Fibroblast of lung (primary cell): Measurements from ENCODE around the gene RAB37. TPM values are rescaled to one million over a fixed set of nuclear protein-coding genes. Genes with fewer than 3 reads are reported as not detected.

Source experiments
- DNase-seq, 2 donors: peaks; one replicate each; pipeline versions ENCODE4 v3.0.0 to v3.0.0-alpha.2; 2010; ENCODE audit warnings: low read depth in 2 of 2
- H2AFZ ChIP-seq: 2 replicates; pipeline ENCODE4 v1.5.1; 2012; ENCODE audit warnings: low read length, control low read depth, inconsistent platforms
- H3K27ac ChIP-seq: 2 replicates; pipeline ENCODE4 v1.5.1; 2011; ENCODE audit warnings: low read length, control low read depth; ENCODE audit not compliant: insufficient read depth
- H3K27me3 ChIP-seq: 2 replicates; pipeline ENCODE4 v1.5.1; 2011; ENCODE audit warnings: mild to moderate bottlenecking, low read length; ENCODE audit not compliant: control insufficient read depth, insufficient read depth
- H3K36me3 ChIP-seq: 2 replicates; pipeline ENCODE4 v1.5.1; 2011; ENCODE audit warnings: low read length; ENCODE audit not compliant: control insufficient read depth, insufficient read depth
- H3K4me1 ChIP-seq: 2 replicates; pipeline ENCODE4 v1.5.1; 2011; ENCODE audit warnings: low read length; ENCODE audit not compliant: control insufficient read depth, insufficient read depth; ENCODE audit errors: extremely low read depth
- H3K4me2 ChIP-seq: 2 replicates; pipeline ENCODE4 v1.5.1; 2011; ENCODE audit warnings: low read length, control low read depth; ENCODE audit not compliant: insufficient read depth; ENCODE audit errors: extremely low read depth
- H3K4me3 ChIP-seq, 4 experiments: fragments of 200-600 bp in 1 of 4; sonication (generic) in 1 of 4; replicated peaks in 1 of 4; 2 replicates each; pipeline ENCODE4 v1.5.1; 2011 to 2016; ENCODE audit warnings: low read length in 4 of 4, low read depth in 3 of 4, mild to moderate bottlenecking in 3 of 4, control low read depth in 2 of 4, inconsistent platforms in 1 of 4, mixed read lengths in 1 of 4; ENCODE audit not compliant: insufficient read depth in 1 of 4; ENCODE audit errors: control extremely low read depth in 1 of 4
- H3K79me2 ChIP-seq: 2 replicates; pipeline ENCODE4 v1.5.1; 2012; ENCODE audit warnings: mild to moderate bottlenecking, low read length, inconsistent platforms; ENCODE audit not compliant: control insufficient read depth, insufficient read depth
- H3K9ac ChIP-seq: 2 replicates; pipeline ENCODE4 v1.5.1; 2011; ENCODE audit warnings: mild to moderate bottlenecking, low read length, control low read depth; ENCODE audit not compliant: insufficient read depth
- H3K9me3 ChIP-seq: 2 replicates; pipeline ENCODE4 v1.5.1; 2012; ENCODE audit warnings: low read depth, low read length; ENCODE audit not compliant: control insufficient read depth, insufficient read depth
- H4K20me1 ChIP-seq: 2 replicates; pipeline ENCODE4 v1.5.1; 2011; ENCODE audit warnings: low read length; ENCODE audit not compliant: control insufficient read depth, insufficient read depth; ENCODE audit errors: extremely low read depth
- CTCF ChIP-seq, 2 donors: IDR thresholded peaks in 1 of 2; conservative IDR thresholded peaks in 1 of 2; 1 replicate in 1 of 2; 2 replicates in 1 of 2; pipeline ENCODE4 v1.5.1; 2011 to 2012; ENCODE audit warnings: low read length in 2 of 2, control low read depth in 1 of 2, inconsistent platforms in 1 of 2, low read depth in 1 of 2, mild to moderate bottlenecking in 1 of 2
- EZH2 ChIP-seq: IDR thresholded peaks from 2 replicates; pipeline ENCODE4 v1.5.1; 2012; ENCODE audit warnings: low read length, control low read depth, mild to moderate bottlenecking; ENCODE audit errors: missing control alignments
- polyA plus RNA-seq, 2 donors: library from polyadenylated mRNA; depleted of rRNA in 1 of 2; stranded (reverse) in 1 of 2; unstranded in 1 of 2; fragments of >200 nt; gene quantifications; 2 replicates each; pipeline ENCODE4 v1.2.1, GENCODE V29; 2011 to 2012; ENCODE audit warnings: missing spikeins in 1 of 2
- total RNA-seq: library from RNA; depleted of rRNA; stranded (reverse); fragments of >200 nt; gene quantifications from 2 replicates; pipeline ENCODE4 v1.2.1, GENCODE V29; 2014

The RAB37 gene
- total and polyA plus RNA-seq, 2 donors (not counting 1 experiment from before 2014, with no cell fraction given), result 0.65 to 0.66 TPM

DNA sequence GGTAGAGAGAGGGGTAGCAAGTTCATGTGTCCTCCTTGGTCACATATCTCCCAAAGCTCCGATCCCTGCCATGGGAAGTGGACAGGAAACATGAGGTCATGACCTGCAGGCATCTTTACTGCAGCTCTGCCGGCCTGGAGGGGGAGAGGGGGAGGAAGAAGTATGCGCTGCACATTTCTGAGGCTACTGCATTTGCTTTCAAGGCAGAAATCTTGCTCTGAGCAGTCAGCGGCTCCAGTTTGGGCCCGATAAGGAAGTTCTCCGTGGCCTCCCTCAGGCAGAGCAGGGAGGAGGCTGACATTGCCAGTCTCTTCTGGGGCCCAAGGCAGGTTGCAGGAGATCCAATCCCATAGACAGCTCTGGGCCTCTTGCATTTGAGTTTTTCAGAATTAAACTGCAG lies 9.9 kb downstream of the RAB37 start:
- H3K4me2 ChIP-seq, result no peak overlapping the region
- peaks cover 3% of the 10 kb centered on the region for H3K79me2 ChIP-seq
- no peak overlapping the region for H3K27ac ChIP-seq
- H3K4me3 ChIP-seq, result no peak overlapping the region
- no peak overlapping the region for H2AFZ ChIP-seq
- no peaks in the 10 kb centered on the region for H3K36me3 ChIP-seq
- H3K9me3 ChIP-seq, result no peaks in the 10 kb centered on the region
- no peak for TF ChIP-seq CTCF (conservative IDR thresholded peaks at IDR 0.05 in 1 of 2, IDR thresholded peaks at IDR 0.05 in 1 of 2; ENCODE audit: low read depth in 1 of 2, low read length in 2 of 2)
- TF ChIP-seq EZH2, result no peak
- H4K20me1 ChIP-seq, result no peaks in the 10 kb centered on the region
- H3K9ac ChIP-seq, result no peak overlapping the region
- peaks cover 9% of the 10 kb centered on the region for H3K4me1 ChIP-seq
- DNase-seq, result no peak
- H3K27me3 ChIP-seq, result no peaks in the 10 kb centered on the region

GRCh38 chr17:74748279-74748528 lies 11.1 kb downstream of the RAB37 start:
- Histone ChIP-seq H3K9ac (peak overlapping the region; percentile 20), H3K4me1 (peaks cover 9% of the 10 kb centered on the region), H2AFZ (no peak overlapping the region), H3K36me3 (no peaks in the 10 kb centered on the region), H3K27ac (peak overlapping the region; percentile 5), H3K9me3 (no peaks in the 10 kb centered on the region), H3K4me2 (peak overlapping the region; percentile 55), H3K27me3 (no peaks in the 10 kb centered on the region), H4K20me1 (no peaks in the 10 kb centered on the region), H3K4me3 (peak overlapping the region in 3 of 4 experiments; percentile 29 to 54 (median 41)), H3K79me2 (peaks cover 3% of the 10 kb centered on the region)
- TF ChIP-seq EZH2 (no peak), CTCF (conservative IDR thresholded peaks at IDR 0.05 in 1 of 2, IDR thresholded peaks at IDR 0.05 in 1 of 2; ENCODE audit: low read depth in 1 of 2, low read length in 2 of 2) (no peak)
- no peak for DNase-seq

- H3K4me1 ChIP-seq, result peaks cover 9% of the 10 kb centered on the region
- H3K27ac ChIP-seq, result peak within 1 kb of the TSS; percentile 5
- DNase-seq, result peak; percentile 84 to 88
- peak within 1 kb of the TSS; percentile 84 for H3K4me2 ChIP-seq
- H4K20me1 ChIP-seq, result no peaks in the 10 kb centered on the region
- TF ChIP-seq EZH2, result no peak
- TF ChIP-seq CTCF (conservative IDR thresholded peaks at IDR 0.05 in 1 of 2, IDR thresholded peaks at IDR 0.05 in 1 of 2; ENCODE audit: low read depth in 1 of 2, low read length in 2 of 2), result no peak
- peak within 1 kb of the TSS; percentile 47 for H3K9ac ChIP-seq
- H3K36me3 ChIP-seq, result no peaks in the 10 kb centered on the region
- peak within 1 kb of the TSS; percentile 57 to 92 (median 84) for H3K4me3 ChIP-seq
- no peaks in the 10 kb centered on the region for H3K9me3 ChIP-seq
- H3K79me2 ChIP-seq, result peaks cover 3% of the 10 kb centered on the region
- H2AFZ ChIP-seq, result peak within 1 kb of the TSS; percentile 71
- H3K27me3 ChIP-seq, result no peaks in the 10 kb centered on the region
These were observed 11.6 kb downstream of the RAB37 start, which contains the start of gene NHERF1 for GRCh38 chr17:74748529-74749278. Gene NHERF1 (plus strand): TSS chr17:74748628. CDS start chr17:74748847, 219 bp downstream.
